Measurements from ENCODE around the gene ARMC5.

The ARMC5 gene

GRCh38 chr16:31461201-31461920, 2.1 kb downstream of the ARMC5 start:
- no peak for DNase-seq (ENCODE audit: low spot score)

- DNase-seq (ENCODE audit: low spot score), result no peak
These were observed 2.9 kb downstream of the ARMC5 start for GRCh38 chr16:31461921-31462804.

GRCh38 chr16:31464348-31464769, 5.1 kb downstream of the ARMC5 start:
- DNase-seq (ENCODE audit: low spot score), result no peak

- no peak for DNase-seq (ENCODE audit: low spot score)
These were observed 5.5 kb downstream of the ARMC5 start for GRCh38 chr16:31464781-31465260.

- DNase-seq (ENCODE audit: low spot score), result no peak
These were observed 6.6 kb downstream of the ARMC5 start for GRCh38 chr16:31465788-31466370.

GRCh38 chr16:31466381-31466841, 7.1 kb downstream of the ARMC5 start:
- no peak for DNase-seq (ENCODE audit: low spot score)

- no peak for DNase-seq (ENCODE audit: low spot score)
These were observed 8.0 kb downstream of the ARMC5 start for GRCh38 chr16:31467151-31467773.

- no peak for DNase-seq (ENCODE audit: low spot score)
These were observed 8.6 kb downstream of the ARMC5 start for GRCh38 chr16:31467858-31468257.

GRCh38 chr16:31470615-31471014, 11.3 kb downstream of the ARMC5 start:
- DNase-seq (ENCODE audit: low spot score), result no peak

- no peak for DNase-seq (ENCODE audit: low spot score)
These were observed 12.1 kb downstream of the ARMC5 start for GRCh38 chr16:31471241-31471874.

GRCh38 chr16:31471875-31472708, 12.8 kb downstream of the ARMC5 start, which contains the start of gene TGFB1I1:
TGFB1I1 (plus strand) TSS chr16:31472152; CDS start chr16:31472189, 37 bp downstream.
- DNase-seq (ENCODE audit: low spot score), result no peak

- DNase-seq (ENCODE audit: low spot score), result peak; percentile 32
These were observed 13.5 kb downstream of the ARMC5 start for GRCh38 chr16:31472709-31473203.

GRCh38 chr16:31473264-31473984, 14.1 kb downstream of the ARMC5 start:
- DNase-seq (ENCODE audit: low spot score), result no peak

GRCh38 chr16:31474173-31474714, 14.9 kb downstream of the ARMC5 start:
- DNase-seq (ENCODE audit: low spot score), result no peak

- DNase-seq (ENCODE audit: low spot score), result no peak
These were observed 15.8 kb downstream of the ARMC5 start for GRCh38 chr16:31474773-31475738.

GRCh38 chr16:31475946-31476302, 16.6 kb downstream of the ARMC5 start:
- no peak for DNase-seq (ENCODE audit: low spot score)

- DNase-seq (ENCODE audit: low spot score), result peak; percentile 81
These were observed 17.3 kb downstream of the ARMC5 start for GRCh38 chr16:31476303-31477219.

Measured in activated CD4-positive, alpha-beta T cell treated with anti-CD3 and anti-CD28 coated beads, Interleukin-2, Interleukin-4, amounts not matched to agents 100 ng/mL and 50 ng/mL, durations not matched to agents 16 hours and 8 hours (primary cell).